Adrenal gland (tissue), 5 donors: Measurements from ENCODE around the gene SWI5.

ENCODE experiments used
- POLR2A ChIP-seq, 2 donors: fragments of 450-650 bp; IDR thresholded peaks; one replicate each; pipeline ENCODE4 v1.6.1; 2017; ENCODE audit warnings: antibody characterized with exemption in 2 of 2, mild to moderate bottlenecking in 2 of 2, moderate library complexity in 1 of 2
- TF ChIP-seq, protein P1 (sequence below), 6 experiments: fragments of 450-650 bp in 4 of 6; fragments of 200-600 bp in 2 of 6; sonication (generic) in 1 of 6; IDR thresholded peaks; 1 replicate in 5 of 6; 2 replicates in 1 of 6; pipeline versions ENCODE4 v1.5.1 to v1.8.0; 2016 to 2021; ENCODE audit warnings: antibody characterized with exemption in 6 of 6, mild to moderate bottlenecking in 2 of 6, moderate library complexity in 1 of 6
- donor health status: DM: no; HTN: no; CAD: no.

DNA sequence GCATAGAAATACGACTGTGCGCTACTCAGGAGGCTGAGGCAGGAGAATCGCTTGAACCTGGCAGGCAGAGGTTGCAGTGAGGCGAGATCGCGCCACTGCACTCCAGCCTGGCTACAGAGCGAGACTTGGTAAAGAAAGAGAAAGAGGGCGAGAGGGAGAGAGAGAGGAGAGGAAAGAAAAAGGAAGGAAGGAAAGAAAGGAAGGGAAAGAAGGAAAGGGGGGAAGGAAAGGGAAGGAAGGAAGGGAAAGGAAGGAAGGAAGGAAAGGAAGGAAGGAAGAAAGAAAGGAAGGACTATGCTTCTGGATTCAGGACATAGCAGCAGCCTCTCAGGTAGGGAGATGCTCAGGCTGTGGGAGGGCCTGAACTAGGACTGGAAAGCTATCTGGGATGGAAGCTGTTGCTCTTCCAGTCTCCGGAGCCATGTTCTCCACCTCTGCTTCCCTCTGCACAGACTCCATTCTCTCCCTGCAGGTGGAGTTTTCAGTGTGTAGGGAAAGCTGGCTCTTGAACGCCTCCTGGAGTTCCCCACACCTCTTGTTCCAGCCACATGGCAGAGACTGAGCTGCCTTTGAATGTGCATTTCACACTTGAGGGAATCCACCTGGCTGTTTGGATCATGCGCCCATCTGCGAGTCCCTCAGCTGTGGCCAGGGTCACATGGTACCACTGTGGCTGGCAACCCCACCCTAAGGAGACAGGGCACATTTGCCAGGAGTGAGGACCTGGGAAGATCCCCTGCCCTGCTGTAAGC, 9.1 kb downstream of the SWI5 start:
- TF ChIP-seq, protein P1, sequence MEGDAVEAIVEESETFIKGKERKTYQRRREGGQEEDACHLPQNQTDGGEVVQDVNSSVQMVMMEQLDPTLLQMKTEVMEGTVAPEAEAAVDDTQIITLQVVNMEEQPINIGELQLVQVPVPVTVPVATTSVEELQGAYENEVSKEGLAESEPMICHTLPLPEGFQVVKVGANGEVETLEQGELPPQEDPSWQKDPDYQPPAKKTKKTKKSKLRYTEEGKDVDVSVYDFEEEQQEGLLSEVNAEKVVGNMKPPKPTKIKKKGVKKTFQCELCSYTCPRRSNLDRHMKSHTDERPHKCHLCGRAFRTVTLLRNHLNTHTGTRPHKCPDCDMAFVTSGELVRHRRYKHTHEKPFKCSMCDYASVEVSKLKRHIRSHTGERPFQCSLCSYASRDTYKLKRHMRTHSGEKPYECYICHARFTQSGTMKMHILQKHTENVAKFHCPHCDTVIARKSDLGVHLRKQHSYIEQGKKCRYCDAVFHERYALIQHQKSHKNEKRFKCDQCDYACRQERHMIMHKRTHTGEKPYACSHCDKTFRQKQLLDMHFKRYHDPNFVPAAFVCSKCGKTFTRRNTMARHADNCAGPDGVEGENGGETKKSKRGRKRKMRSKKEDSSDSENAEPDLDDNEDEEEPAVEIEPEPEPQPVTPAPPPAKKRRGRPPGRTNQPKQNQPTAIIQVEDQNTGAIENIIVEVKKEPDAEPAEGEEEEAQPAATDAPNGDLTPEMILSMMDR (IDR thresholded peaks at IDR 0.05) = no peak
- TF ChIP-seq POLR2A (IDR thresholded peaks at IDR 0.05) = no peak
